Right renal cortex interstitium (tissue), 3 donors: Measurements from ENCODE around the gene NAB1. TPM values are rescaled to one million over a fixed set of nuclear protein-coding genes. Genes with fewer than 3 reads are reported as not detected.
"Not testable (repeated sequence)": the region's sequence is repeated elsewhere in the genome, so short reads cannot be mapped to it uniquely, and the experiment has no call there.

Experiments used
- DNase-seq, 3 donors: peaks; one replicate each; pipeline ENCODE4 v3.0.0-alpha.2; 2013; ENCODE audit warnings: low read depth in 3 of 3, low spot score in 2 of 3
- polyA plus RNA-seq, 3 donors: library from polyadenylated mRNA; unstranded; fragments of 120-200 nt; gene quantifications; one replicate each; pipeline ENCODE4 v1.2.1, GENCODE V29; 2013; ENCODE audit not compliant: insufficient read length in 3 of 3

The NAB1 gene
- polyA plus RNA-seq, 3 donors: 64.3 to 69.1 (median 68.0) TPM

GRCh38 chr2:190707726-190708125 is 58.8 kb downstream of the NAB1 start:
- no peak for DNase-seq

- not testable (repeated sequence) for DNase-seq
Observed at GRCh38 chr2:190708650-190709049, 59.8 kb downstream of the NAB1 start.

DNA sequence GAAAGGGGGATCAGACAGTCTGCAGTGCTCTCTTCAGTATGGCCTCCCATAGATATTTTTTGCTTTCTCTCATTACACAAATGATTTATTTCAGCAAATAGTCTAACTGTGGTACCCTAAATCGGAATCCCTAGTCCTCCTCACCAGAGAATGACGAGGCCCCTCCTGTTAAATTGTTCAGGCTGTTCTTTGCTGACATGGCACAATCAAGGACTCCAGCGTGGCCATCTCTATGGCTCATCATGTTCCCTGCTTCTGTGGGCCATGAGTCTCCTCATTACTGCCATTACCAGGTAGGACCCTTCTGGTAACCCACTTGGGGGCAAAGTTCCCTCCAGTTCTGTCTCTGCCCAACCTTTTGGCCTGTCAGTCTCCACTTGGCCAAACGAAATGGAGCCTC is 62.2 kb downstream of the NAB1 start:
- DNase-seq: no peak

- DNase-seq: no peak
Observed at GRCh38 chr2:190713471-190713870, 64.6 kb downstream of the NAB1 start.

GRCh38 chr2:190714958-190715357 is 66.1 kb downstream of the NAB1 start:
- DNase-seq: no peak

GRCh38 chr2:190716176-190716807 is 67.4 kb downstream of the NAB1 start:
- no peak for DNase-seq

GRCh38 chr2:190717306-190717705 is 68.4 kb downstream of the NAB1 start:
- no peak for DNase-seq

GRCh38 chr2:190717764-190718651 is 69.1 kb downstream of the NAB1 start:
- no peak for DNase-seq

GRCh38 chr2:190718652-190719526 is 70.0 kb downstream of the NAB1 start:
- DNase-seq: no peak

DNA sequence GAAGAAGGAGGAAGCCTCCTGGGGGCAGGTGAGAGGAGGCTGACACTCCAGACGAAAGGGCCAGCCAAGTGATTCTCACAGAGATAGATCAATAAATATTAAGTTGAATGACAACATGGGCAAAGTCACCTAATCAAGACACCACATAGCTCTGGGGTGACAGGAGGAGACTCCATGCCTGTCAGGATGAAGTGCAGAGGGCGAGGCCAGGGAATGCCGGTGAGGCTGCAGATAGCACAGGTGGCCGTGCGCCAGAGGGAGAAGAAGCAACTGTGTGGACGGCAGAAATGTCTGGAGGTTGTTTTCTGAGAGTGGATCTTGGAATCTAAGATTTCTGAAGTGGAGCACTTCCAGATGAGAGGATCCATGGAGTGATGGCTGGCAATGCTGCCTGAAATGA is 71.4 kb downstream of the NAB1 start:
- DNase-seq: no peak

DNA sequence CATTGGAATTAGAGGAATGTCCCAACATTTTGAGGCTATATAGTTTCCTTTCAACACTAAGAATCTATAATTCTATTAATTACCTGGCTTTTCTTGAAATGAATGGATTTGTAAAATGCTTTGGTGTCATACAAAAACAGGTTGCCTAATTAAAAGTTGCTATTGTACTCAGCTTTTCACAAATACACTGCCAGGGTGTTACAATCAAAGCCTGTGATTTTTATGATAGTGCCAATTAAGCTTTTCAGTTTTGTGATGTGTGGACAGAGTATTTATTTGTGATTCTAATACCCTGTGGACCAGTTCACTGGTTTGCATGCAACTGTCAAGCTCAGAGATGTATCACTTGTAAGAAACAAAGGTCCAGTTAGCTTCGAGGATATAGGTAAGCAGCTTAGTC is 71.8 kb downstream of the NAB1 start:
- DNase-seq: no peak

DNA sequence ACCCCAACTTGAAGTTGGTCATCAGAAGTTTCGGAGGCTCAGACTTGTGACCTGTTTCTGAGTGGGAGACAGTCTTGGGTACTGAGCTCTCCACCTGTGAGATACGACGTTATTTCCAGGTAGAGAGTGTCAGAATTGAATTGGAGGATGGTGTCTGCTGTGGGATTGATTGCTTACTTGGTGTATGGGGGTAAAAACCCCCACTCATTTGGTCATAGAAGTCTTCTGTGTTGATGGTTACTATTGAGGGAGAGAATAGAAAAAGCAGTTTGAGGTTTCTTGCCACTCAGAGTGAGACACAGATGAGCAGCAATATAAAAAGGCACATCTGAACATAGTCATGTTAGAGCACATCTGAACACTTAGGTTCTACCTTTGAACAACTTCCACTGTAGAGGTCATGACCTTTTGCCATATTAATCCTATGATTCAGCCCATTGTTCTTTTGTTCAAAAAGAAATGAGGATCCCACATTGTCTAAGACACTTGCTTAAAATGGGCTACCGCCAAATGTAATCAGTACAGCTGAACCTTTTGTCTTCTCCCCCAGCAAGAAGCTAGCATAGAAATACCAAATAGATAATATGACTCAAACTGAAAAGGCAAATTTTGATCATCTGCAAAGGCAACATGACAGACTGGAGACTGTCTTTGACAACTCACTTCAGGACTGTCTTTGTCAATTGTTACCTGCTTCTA is 73.3 kb downstream of the NAB1 start:
- no peak for DNase-seq

DNA sequence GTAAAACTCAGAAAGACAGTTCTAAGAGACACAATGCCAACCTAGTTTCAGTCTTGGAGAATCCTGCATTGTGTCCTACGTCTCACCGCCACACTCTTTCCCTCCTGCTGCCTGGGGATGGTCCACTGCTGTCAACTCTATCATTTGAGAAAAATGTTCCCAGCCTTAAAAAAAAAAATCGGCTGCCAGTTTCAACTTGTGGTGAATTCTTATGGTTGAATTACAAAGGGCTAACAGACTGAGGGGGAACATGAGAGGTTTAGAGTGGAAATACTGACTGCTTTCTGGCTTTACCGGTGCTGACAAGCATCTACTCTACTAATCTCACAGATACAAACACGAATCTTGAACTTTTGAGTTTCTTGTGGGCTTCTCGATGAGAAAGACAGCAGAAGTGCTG is 74.0 kb downstream of the NAB1 start:
- no peak for DNase-seq

GRCh38 chr2:190723397-190724090 is 74.7 kb downstream of the NAB1 start:
- DNase-seq: no peak

DNA sequence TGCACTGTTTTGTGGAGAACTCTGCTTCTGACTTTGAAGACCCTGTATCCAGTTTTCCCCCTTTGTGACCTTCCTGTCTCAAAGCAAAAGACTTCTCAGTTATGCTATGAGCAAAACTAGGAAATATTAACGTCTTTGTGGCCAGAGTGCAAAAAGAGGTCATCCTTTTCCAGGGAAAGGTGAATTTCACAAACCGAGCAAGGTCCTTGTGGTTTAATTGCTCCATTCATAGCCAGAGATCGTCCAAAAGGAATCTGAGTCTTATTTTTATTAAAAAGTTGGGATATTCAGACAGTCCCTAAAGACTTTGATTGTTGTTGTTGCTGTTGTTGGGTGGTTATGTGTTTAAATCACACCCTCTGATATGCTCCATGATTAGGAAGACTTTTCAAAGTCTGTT is 77.4 kb downstream of the NAB1 start:
- no peak for DNase-seq

GRCh38 chr2:190736355-190736754 is 87.5 kb downstream of the NAB1 start:
- no peak for DNase-seq

GRCh38 chr2:190740449-190740848 is 91.6 kb downstream of the NAB1 start:
- no peak for DNase-seq
